HG03439 (cell line): ENCODE results near the gene TBC1D3H.
"Not testable (repeated sequence)": the region's sequence is repeated elsewhere in the genome, so short reads cannot be mapped to it uniquely, and the experiment has no call there.

Experiments
- ATAC-seq: cut with Tn5 transposase; IDR thresholded peaks from one replicate; pipeline ENCODE4 v1.9.1; 2021; ENCODE audit warnings: mild to moderate bottlenecking, moderate library complexity; ENCODE audit not compliant: unreplicated experiment

Gene TBC1D3H

DNA sequence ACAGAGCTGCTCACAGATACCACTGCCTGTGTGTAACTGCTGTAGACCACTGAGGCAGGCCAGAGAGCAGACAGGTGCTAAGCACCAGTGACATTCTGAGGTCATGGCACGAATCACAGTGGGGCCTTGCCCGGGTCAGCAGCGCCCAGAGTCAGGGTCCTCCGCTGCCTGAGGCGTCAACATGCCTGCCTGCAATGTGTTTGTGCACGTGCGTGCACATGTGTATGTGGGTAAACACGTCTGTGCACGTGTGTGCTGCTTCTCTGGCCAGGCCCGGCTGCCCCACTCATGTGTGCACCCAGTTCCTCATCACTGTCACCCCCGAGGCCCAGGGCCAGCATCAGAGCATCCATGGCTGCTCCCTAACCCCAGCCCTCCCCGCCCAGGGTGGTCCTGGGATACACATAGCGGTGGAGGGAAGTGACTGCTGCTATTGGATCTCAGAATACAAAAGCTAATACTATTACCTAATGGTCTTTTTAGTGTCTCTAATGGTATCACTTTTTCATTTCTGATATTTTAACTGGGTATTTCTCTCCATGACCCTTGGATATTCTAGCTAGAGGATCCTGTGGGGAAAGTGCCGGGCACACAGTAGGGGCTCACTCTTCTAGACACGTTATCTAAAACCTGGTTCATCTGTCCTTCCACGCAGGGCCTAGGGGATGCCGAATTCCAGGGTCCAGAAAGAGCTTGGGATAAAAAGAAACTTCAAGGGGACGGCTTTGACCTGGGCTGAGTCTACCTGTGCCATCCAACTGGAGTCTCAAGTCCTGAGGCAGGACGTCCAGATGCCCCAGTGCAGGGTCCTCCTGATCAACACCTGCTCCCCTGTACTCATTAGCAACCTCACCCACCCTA lies at the start of gene TBC1D3H:
Gene TBC1D3H (minus strand): TSS at position 51 of the 861 bp plus-strand sequence. CDS start 1,540 bp downstream, outside the sequence.
- ATAC-seq, result not testable (repeated sequence)

DNA sequence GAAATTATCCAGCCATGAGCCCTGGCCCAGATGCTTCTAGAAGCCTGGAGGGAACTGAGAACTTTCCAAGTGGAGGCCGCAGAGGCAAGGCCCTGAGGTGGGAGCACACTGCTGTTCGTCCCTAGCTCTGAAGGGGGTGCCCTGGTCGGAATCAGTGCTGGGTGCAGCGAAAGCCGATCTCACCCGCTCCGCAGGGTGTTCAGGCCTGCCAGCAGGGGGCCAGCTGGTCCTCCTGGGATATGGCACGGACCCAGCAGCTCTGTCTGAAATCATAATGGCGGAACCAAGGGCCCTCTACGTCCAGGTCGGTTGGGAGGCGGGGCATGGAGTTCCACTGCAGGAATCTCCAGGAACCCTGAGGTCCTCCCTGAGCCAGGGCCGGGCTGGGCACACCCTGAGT lies 40.7 kb upstream of the TBC1D3H start:
- not testable (repeated sequence) for ATAC-seq

DNA sequence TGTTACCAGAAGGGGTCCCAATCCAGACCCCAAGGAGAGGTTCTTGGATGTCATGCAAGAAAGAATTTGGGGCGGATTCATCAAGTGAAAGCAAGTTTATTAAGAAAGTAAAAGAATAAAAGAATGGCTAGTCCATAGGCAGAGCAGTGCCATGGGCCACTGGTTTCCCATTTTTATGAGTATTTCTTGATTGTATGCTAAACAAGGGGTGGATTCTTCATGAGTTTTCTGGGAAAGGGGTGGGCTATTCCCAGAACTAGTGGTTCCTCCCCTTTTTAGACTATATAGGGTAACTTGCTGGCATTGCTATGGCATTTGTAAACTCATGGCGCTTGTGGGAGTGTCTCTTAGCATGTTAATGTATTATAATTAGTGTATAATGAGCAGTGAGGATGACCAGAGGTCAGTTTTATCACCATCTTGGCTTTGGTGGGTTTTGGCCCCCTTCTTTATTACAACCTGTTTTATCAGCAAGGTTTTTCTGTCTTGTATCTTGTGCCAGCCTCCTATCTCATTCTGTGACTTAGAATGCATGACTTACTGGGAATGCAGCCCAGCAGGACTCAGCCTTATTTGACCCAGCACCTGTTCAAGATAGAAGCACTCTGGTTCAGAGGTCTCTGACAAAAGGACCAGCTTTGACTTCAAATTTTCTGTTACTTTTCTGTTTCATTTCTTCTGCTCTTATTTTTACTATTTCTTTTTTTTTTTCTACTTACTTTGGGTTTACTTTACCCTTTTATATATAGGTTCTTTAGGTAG lies 27.1 kb upstream of the TBC1D3H start:
- not testable (repeated sequence) for ATAC-seq

DNA sequence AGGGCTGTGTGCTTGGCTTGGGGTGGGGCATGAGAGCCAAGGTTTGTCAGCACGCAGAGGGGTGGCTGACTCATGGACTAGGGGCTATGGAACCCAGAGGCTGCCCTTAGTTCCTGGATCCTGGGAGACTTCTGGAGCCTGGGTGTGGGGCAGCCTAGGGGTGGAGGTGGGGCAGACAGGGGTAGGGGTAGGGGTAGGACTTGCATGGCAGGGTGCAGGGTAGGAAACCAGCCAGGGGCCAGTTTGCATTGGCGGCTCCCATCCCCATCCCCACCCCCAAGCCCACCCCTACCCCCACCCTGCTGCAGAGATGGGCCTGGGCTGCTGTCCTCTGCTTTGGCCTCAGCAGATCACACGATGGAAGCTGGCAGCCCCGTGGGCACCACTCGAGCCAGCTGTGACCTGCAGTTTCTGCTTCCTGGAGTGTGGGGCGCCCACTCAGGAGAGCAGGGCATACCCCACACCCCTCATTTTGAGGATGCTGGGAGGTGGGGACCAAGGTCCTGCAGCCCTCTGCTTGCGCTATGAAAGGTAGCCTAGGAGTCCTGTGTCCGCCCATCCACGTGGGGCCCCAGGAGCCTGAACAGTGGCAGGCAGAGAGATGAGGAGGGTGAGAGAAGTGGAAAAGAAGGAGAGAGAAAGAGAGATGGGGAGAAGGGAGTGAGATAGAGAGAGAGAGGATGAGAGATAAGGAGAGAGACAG lies 2.9 kb upstream of the TBC1D3H start:
- ATAC-seq, result not testable (repeated sequence)

DNA sequence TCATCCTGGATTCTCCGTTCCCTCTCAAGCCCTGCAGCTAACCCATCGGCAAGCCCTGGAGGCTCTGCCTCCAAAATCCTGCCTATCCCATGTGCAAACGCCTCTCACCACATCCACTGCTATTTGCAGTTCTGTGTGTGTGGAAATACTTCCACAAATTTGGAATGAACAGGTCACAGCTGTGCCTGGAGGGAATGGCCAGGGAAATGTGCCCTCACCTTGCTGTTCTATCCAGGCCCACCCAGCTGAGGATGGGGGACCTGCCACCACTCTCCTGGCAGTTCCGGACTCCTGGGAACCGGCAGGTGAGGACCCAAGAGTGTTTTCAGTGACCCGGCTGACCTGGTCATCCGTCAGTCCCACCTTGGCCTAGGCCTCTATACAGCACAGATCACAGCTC lies 12.3 kb downstream of the TBC1D3H start:
- not testable (repeated sequence) for ATAC-seq

DNA sequence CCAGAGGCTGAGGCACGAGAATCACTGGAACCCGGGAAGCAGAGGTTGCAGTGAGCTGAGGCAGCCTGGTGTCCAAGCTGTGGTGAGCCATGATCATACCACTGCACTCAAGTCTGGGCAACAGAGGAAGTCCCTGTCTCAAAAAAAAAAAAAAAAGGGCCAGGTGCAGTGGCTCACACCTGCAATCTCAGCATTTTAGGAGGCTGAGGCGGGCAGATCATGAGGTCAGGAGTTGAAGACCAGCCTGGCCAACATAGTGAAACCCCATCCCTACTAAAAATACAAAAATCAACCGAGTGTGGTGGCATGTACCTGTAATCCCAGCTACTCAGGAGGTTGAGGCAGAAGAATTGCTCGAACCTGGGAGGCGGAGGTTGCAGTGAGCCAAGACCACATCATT lies 25.7 kb downstream of the TBC1D3H start:
- ATAC-seq, result not testable (repeated sequence)
